ENCODE results near the gene MRPS7. TPM values are rescaled to one million over a fixed set of nuclear protein-coding genes. Genes with fewer than 3 reads are reported as not detected.

MRPS7 gene
- total RNA-seq, 1 experiment from 2014 or later = 103 TPM

GRCh38 chr17:75240394-75241142 is 21.1 kb upstream of the MRPS7 start:
- intact Hi-C loops (cut with micrococcal nuclease; ENCODE audit: unreplicated experiment) = no loop called here
- BruUV-seq (replicated peaks) = no TSS peak
- ChIA-PET POLR2A (ENCODE audit: low non-redundant PET) (interaction anchor here (0.9 kb wide), 1 partner anchor 21 kb away, joined by 6 read pairs; the partner anchor contains the start of genes GGA3 and MRPS7), CTCF (interaction anchor here (0.6 to 1.8 kb wide), 10 partner anchors 9 to 279 kb away, joined by 3 to 11 read pairs (median 4); partner anchors contain the start of genes ARMC7, GRB2 and MIF4GD)
- peaks cover 6% of the 10 kb centered on the region for H3K4me1 ChIP-seq (ENCODE audit: insufficient read depth, low read length, poor library complexity, severe bottlenecking)
- no peak overlapping the region for H3K4me3 ChIP-seq (ENCODE audit: low read depth, low read length, poor library complexity, severe bottlenecking)
- H3K27me3 ChIP-seq (replicated peaks; ENCODE audit: insufficient read depth, low read depth, low read length, poor library complexity) = no peaks in the 10 kb centered on the region
- TF ChIP-seq CTCF (conservative IDR thresholded peaks at IDR 0.05; ENCODE audit: low read depth, low read length) (peak; percentile 92), EZH2 (IDR thresholded peaks at IDR 0.05; ENCODE audit: borderline replicate concordance, low read depth, low read length, poor library complexity, severe bottlenecking) (no peak)
- H3K36me3 ChIP-seq (ENCODE audit: insufficient read depth, low read length, poor library complexity, severe bottlenecking) = peaks cover 85% of the 10 kb centered on the region
- DNase-seq (ENCODE audit: low spot score) = peak; percentile 77
- H3K27ac ChIP-seq (ENCODE audit: low read depth, low read length, poor library complexity, severe bottlenecking) = no peak overlapping the region
- no peaks in the 10 kb centered on the region for H3K9me3 ChIP-seq (ENCODE audit: low read depth, low read length, poor library complexity, severe bottlenecking)

GRCh38 chr17:75241143-75241430 is 20.6 kb upstream of the MRPS7 start:
- Histone ChIP-seq H3K27me3 (replicated peaks; ENCODE audit: insufficient read depth, low read depth, low read length, poor library complexity) (no peaks in the 10 kb centered on the region), H3K27ac (ENCODE audit: low read depth, low read length, poor library complexity, severe bottlenecking) (no peak overlapping the region), H3K4me3 (ENCODE audit: low read depth, low read length, poor library complexity, severe bottlenecking) (no peak overlapping the region), H3K36me3 (ENCODE audit: insufficient read depth, low read length, poor library complexity, severe bottlenecking) (peaks cover 85% of the 10 kb centered on the region), H3K4me1 (ENCODE audit: insufficient read depth, low read length, poor library complexity, severe bottlenecking) (peaks cover 6% of the 10 kb centered on the region), H3K9me3 (ENCODE audit: low read depth, low read length, poor library complexity, severe bottlenecking) (no peaks in the 10 kb centered on the region)
- ChIA-PET CTCF (interaction anchor here (1.0 to 1.8 kb wide), 6 partner anchors 8 to 131 kb away, joined by 3 to 11 read pairs (median 4); partner anchors contain the start of genes ARMC7 and MIF4GD), POLR2A (ENCODE audit: low non-redundant PET) (no interaction called here)
- intact Hi-C loops (cut with micrococcal nuclease; ENCODE audit: unreplicated experiment) = no loop called here
- TSS peak; percentile 9 for BruUV-seq (replicated peaks)
- TF ChIP-seq CTCF (conservative IDR thresholded peaks at IDR 0.05; ENCODE audit: low read depth, low read length) = no peak
- TF ChIP-seq EZH2 (IDR thresholded peaks at IDR 0.05; ENCODE audit: borderline replicate concordance, low read depth, low read length, poor library complexity, severe bottlenecking) = no peak
- DNase-seq (ENCODE audit: low spot score) = no peak

- peaks cover 6% of the 10 kb centered on the region for H3K4me1 ChIP-seq (ENCODE audit: insufficient read depth, low read length, poor library complexity, severe bottlenecking)
- TF ChIP-seq EZH2 (IDR thresholded peaks at IDR 0.05; ENCODE audit: borderline replicate concordance, low read depth, low read length, poor library complexity, severe bottlenecking) = no peak
- ChIA-PET CTCF (interaction anchor here (1.8 kb wide), 1 partner anchor 29 kb away, joined by 11 read pairs; the partner anchor contains the start of gene MIF4GD), POLR2A (ENCODE audit: low non-redundant PET) (no interaction called here)
- no peak for DNase-seq (ENCODE audit: low spot score)
- peaks cover 85% of the 10 kb centered on the region for H3K36me3 ChIP-seq (ENCODE audit: insufficient read depth, low read length, poor library complexity, severe bottlenecking)
- no peaks in the 10 kb centered on the region for H3K9me3 ChIP-seq (ENCODE audit: low read depth, low read length, poor library complexity, severe bottlenecking)
- no peak overlapping the region for H3K27ac ChIP-seq (ENCODE audit: low read depth, low read length, poor library complexity, severe bottlenecking)
- intact Hi-C loops (cut with micrococcal nuclease; ENCODE audit: unreplicated experiment) = no loop called here
- no peak overlapping the region for H3K4me3 ChIP-seq (ENCODE audit: low read depth, low read length, poor library complexity, severe bottlenecking)
- no TSS peak for BruUV-seq (replicated peaks)
- no peaks in the 10 kb centered on the region for H3K27me3 ChIP-seq (replicated peaks; ENCODE audit: insufficient read depth, low read depth, low read length, poor library complexity)
Observed at GRCh38 chr17:75241502-75241901, 20.2 kb upstream of the MRPS7 start.

All from A673 (cell line).